H1 (cell line): ENCODE results near the gene DNAJC22. TPM values are rescaled to one million over a fixed set of nuclear protein-coding genes. Genes with fewer than 3 reads are reported as not detected.

ENCODE experiments used
- CTCF ChIA-PET: fragments of 300-600 bp; sonication (Branson Sonifier 250); formaldehyde crosslinking; loops from one replicate; lab custom pipeline; 2021; ENCODE audit not compliant: partially characterized antibody; lab: Charles Lee
- POLR2A ChIA-PET: fragments of 300-600 bp; sonication (Branson Sonifier 250); formaldehyde crosslinking; loops from one replicate; lab custom pipeline; 2021; ENCODE audit warnings: inconsistent platforms; ENCODE audit not compliant: partially characterized antibody; lab: Charles Lee
- DNase-seq, 2 experiments: peaks; one replicate each; pipeline versions ENCODE4 v3.0.0 to v3.0.0-alpha.2; 2010 to 2022; ENCODE audit warnings: low spot score in 2 of 2, low read depth in 1 of 2, mixed read lengths in 1 of 2
- FAIRE-seq: peaks from 2 replicates; lab custom pipeline; 2011; peaks lifted over from hg19 to GRCh38; lab: Jason Lieb, UNC
- H2AFZ ChIP-seq: 2 replicates; pipeline ENCODE4 v1.8.1; 2012; ENCODE audit warnings: low read length, inconsistent platforms
- H2AK5ac ChIP-seq: 2 replicates; pipeline ENCODE4 v1.6.1; 2013; ENCODE audit warnings: low read depth, low read length
- H2BK120ac ChIP-seq: replicated peaks from 2 replicates; pipeline ENCODE3; 2013; ENCODE audit warnings: low read depth, low read length, inconsistent platforms
- H2BK12ac ChIP-seq: 2 replicates; pipeline ENCODE4 v1.6.1; 2013; ENCODE audit warnings: low read depth, low read length
- H2BK15ac ChIP-seq: 2 replicates; pipeline ENCODE4 v1.6.1; 2013; ENCODE audit warnings: low read length
- H2BK20ac ChIP-seq: 2 replicates; pipeline ENCODE4 v1.6.1; 2013; ENCODE audit warnings: low read length
- H2BK5ac ChIP-seq: 2 replicates; pipeline ENCODE4 v1.6.1; 2013; ENCODE audit warnings: low read depth, low read length
- H3K14ac ChIP-seq: 2 replicates; pipeline ENCODE4 v1.6.1; 2013; ENCODE audit warnings: inconsistent platforms; ENCODE audit not compliant: insufficient read length
- H3K18ac ChIP-seq: 2 replicates; pipeline ENCODE4 v1.6.1; 2013; ENCODE audit warnings: low read length; ENCODE audit errors: extremely low read depth
- H3K23ac ChIP-seq: 2 replicates; pipeline ENCODE4 v1.6.1; 2013; ENCODE audit warnings: inconsistent platforms; ENCODE audit not compliant: insufficient read length
- H3K23me2 ChIP-seq: 2 replicates; pipeline ENCODE4 v1.6.1; 2013; ENCODE audit warnings: low read depth, low read length
- H3K27ac ChIP-seq: 2 replicates; pipeline ENCODE4 v1.6.1; 2011; ENCODE audit warnings: low read depth, low read length, inconsistent platforms
- H3K27me3 ChIP-seq, 4 experiments: replicated peaks in 1 of 4; 1 replicate in 1 of 4; 2 replicates in 3 of 4; pipeline versions ENCODE4 v1.6.1 to v1.8.1; 2011 to 2013; ENCODE audit warnings: low read length in 3 of 4, mild to moderate bottlenecking in 3 of 4, inconsistent platforms in 2 of 4, mixed read lengths in 2 of 4, moderate library complexity in 1 of 4; ENCODE audit not compliant: control insufficient read depth in 3 of 4, insufficient read depth in 3 of 4; ENCODE audit errors: extremely low read depth in 1 of 4
- H3K36me3 ChIP-seq, 4 experiments: 2 replicates each; pipeline versions ENCODE4 v1.6.1 to v1.8.1; 2011 to 2013; ENCODE audit warnings: mild to moderate bottlenecking in 4 of 4, low read length in 3 of 4, moderate library complexity in 2 of 4, control low read depth in 1 of 4, inconsistent platforms in 1 of 4; ENCODE audit not compliant: insufficient read depth in 4 of 4, control insufficient read depth in 2 of 4
- H3K4ac ChIP-seq: replicated peaks from 2 replicates; pipeline ENCODE3; 2013; ENCODE audit warnings: low read length, low read depth, mixed read lengths, inconsistent platforms; ENCODE audit not compliant: insufficient read length
- H3K4me1 ChIP-seq, 4 experiments: replicated peaks in 1 of 4; 1 replicate in 1 of 4; 2 replicates in 3 of 4; pipeline versions ENCODE4 v1.6.1 to v1.8.1; 2011 to 2013; ENCODE audit warnings: low read length in 3 of 4, inconsistent platforms in 2 of 4, mixed read lengths in 1 of 4; ENCODE audit not compliant: insufficient read depth in 4 of 4, control insufficient read depth in 3 of 4
- H3K4me2 ChIP-seq, 2 experiments: 2 replicates each; pipeline versions ENCODE4 v1.6.1 to v1.8.1; 2011 to 2013; ENCODE audit warnings: low read depth in 2 of 2, low read length in 2 of 2, control low read depth in 1 of 2, inconsistent platforms in 1 of 2, mild to moderate bottlenecking in 1 of 2; ENCODE audit not compliant: insufficient read depth in 1 of 2
- H3K4me3 ChIP-seq, 4 experiments: fragments of 200-600, 300-600 bp in 1 of 4; sonication (generic), shearing (Covaris generic), sonication (Bioruptor Twin) in 1 of 4; 2 replicates each; pipeline versions ENCODE4 v1.5.1 to v1.8.1; 2011 to 2016; ENCODE audit warnings: low read length in 4 of 4, low read depth in 3 of 4, control low read depth in 2 of 4, inconsistent platforms in 2 of 4, mild to moderate bottlenecking in 2 of 4, mixed read lengths in 1 of 4, moderate library complexity in 1 of 4; ENCODE audit not compliant: insufficient read depth in 2 of 4; ENCODE audit errors: extremely low read depth in 1 of 4
- H3K56ac ChIP-seq: replicated peaks from 2 replicates; pipeline ENCODE3; 2013; ENCODE audit warnings: low read depth, mild to moderate bottlenecking, mixed read lengths, low read length, inconsistent platforms; ENCODE audit not compliant: insufficient read length
- H3K79me1 ChIP-seq: 2 replicates; pipeline ENCODE4 v1.6.1; 2013; ENCODE audit warnings: low read depth, low read length, control low read depth
- H3K79me2 ChIP-seq, 2 experiments: 2 replicates each; pipeline versions ENCODE4 v1.6.1 to v1.8.1; 2012 to 2013; ENCODE audit warnings: low read length in 2 of 2, mild to moderate bottlenecking in 2 of 2, inconsistent platforms in 1 of 2; ENCODE audit not compliant: insufficient read depth in 2 of 2, control insufficient read depth in 1 of 2
- H3K9ac ChIP-seq, 4 experiments: replicated peaks in 1 of 4; 1 replicate in 1 of 4; 2 replicates in 3 of 4; pipeline versions ENCODE4 v1.6.1 to v1.8.1; 2011 to 2013; ENCODE audit warnings: low read depth in 3 of 4, low read length in 3 of 4, control low read depth in 2 of 4, mild to moderate bottlenecking in 2 of 4, moderate library complexity in 2 of 4, inconsistent platforms in 1 of 4; ENCODE audit errors: extremely low read depth in 1 of 4
- H3K9me3 ChIP-seq, 2 experiments: 2 replicates each; pipeline versions ENCODE4 v1.6.1 to v1.8.1; 2012 to 2013; ENCODE audit warnings: mild to moderate bottlenecking in 2 of 2, moderate library complexity in 2 of 2, control low read depth in 1 of 2, inconsistent platforms in 1 of 2, low read depth in 1 of 2, low read length in 1 of 2, mixed read lengths in 1 of 2; ENCODE audit not compliant: insufficient read depth in 2 of 2
- H4K20me1 ChIP-seq, 2 experiments: replicated peaks in 1 of 2; 2 replicates each; pipeline versions ENCODE3 to v1.8.1; 2011 to 2013; ENCODE audit warnings: inconsistent platforms in 2 of 2, low read length in 2 of 2, mild to moderate bottlenecking in 1 of 2; ENCODE audit not compliant: insufficient read depth in 2 of 2, control insufficient read depth in 1 of 2
- H4K5ac ChIP-seq: 2 replicates; pipeline ENCODE4 v1.6.1; 2013; ENCODE audit warnings: low read length, low read depth, mixed read lengths, inconsistent platforms; ENCODE audit not compliant: insufficient read length
- H4K8ac ChIP-seq: 2 replicates; pipeline ENCODE4 v1.8.0; 2013; ENCODE audit warnings: mild to moderate bottlenecking, moderate library complexity, low read length, inconsistent platforms; ENCODE audit not compliant: insufficient read depth; ENCODE audit errors: extremely low read depth
- H4K91ac ChIP-seq: replicated peaks from 2 replicates; pipeline ENCODE3; 2013; ENCODE audit warnings: low read length, mixed read lengths, inconsistent platforms; ENCODE audit not compliant: insufficient read length
- CBX8 ChIP-seq: fragments of 300-800, 300-1000 bp; sonication (generic); IDR thresholded peaks from 2 replicates; pipeline ENCODE4 v1.7.1; 2016; ENCODE audit warnings: low read depth, low read length, borderline replicate concordance
- CTCF ChIP-seq, 3 experiments: IDR thresholded peaks; 1 replicate in 2 of 3; 2 replicates in 1 of 3; pipeline versions ENCODE4 v1.5.1 to v1.6.1; 2011; ENCODE audit warnings: low read length in 3 of 3, mild to moderate bottlenecking in 3 of 3, inconsistent platforms in 2 of 3, low read depth in 1 of 3, moderate library complexity in 1 of 3; ENCODE audit not compliant: insufficient read depth in 1 of 3; ENCODE audit errors: control extremely low read depth in 1 of 3
- HDAC2 ChIP-seq, 2 experiments: fragments of 300-600 bp in 1 of 2; sonication (generic) in 1 of 2; IDR thresholded peaks; 2 replicates each; pipeline ENCODE4 v1.6.1; 2011 to 2012; ENCODE audit warnings: low read depth in 2 of 2, low read length in 2 of 2, mild to moderate bottlenecking in 2 of 2, moderate library complexity in 2 of 2, borderline replicate concordance in 1 of 2, inconsistent platforms in 1 of 2
- JUN ChIP-seq: IDR thresholded peaks from 2 replicates; pipeline ENCODE4 v1.6.1; 2011; ENCODE audit warnings: low read depth, mild to moderate bottlenecking, improper control_type of control experiment, low read length
- KDM1A ChIP-seq: fragments of 200-600, 300-600 bp; sonication (generic); IDR thresholded peaks from 2 replicates; pipeline ENCODE4 v1.7.1; 2016; ENCODE audit warnings: mild to moderate bottlenecking, low read length, borderline replicate concordance
- MAX ChIP-seq: IDR thresholded peaks from 2 replicates; pipeline ENCODE4 v1.6.1; 2012; ENCODE audit warnings: inconsistent platforms
- TAF7 ChIP-seq: optimal IDR thresholded peaks from 2 replicates; pipeline ENCODE3; 2011; ENCODE audit warnings: low read depth, mild to moderate bottlenecking, inconsistent platforms, low read length, moderate library complexity, borderline replicate concordance
- WGBS, 2 experiments: shearing (Covaris generic) in 1 of 2; methylation state at CpG; one replicate each; pipeline versions ENCODE4 v1.1.6 to v1.1.7; 2013 to 2015; ENCODE audit warnings: low lambda C conversion rate in 2 of 2, mixed read lengths in 2 of 2, inconsistent platforms in 1 of 2, low coverage in 1 of 2, missing lambda C conversion rate in 1 of 2; ENCODE audit not compliant: insufficient replicate concordance in 2 of 2, insufficient coverage in 1 of 2, insufficient read length in 1 of 2; ENCODE audit errors: extremely low coverage in 1 of 2, missing lambda C conversion rate in 1 of 2; 5-methylcytosine and 5-hydroxymethylcytosine counted together
- polyA plus RNA-seq, 7 experiments: library from polyadenylated mRNA; depleted of rRNA in 3 of 7; stranded (reverse) in 5 of 7; unstranded in 2 of 7; fragments of >200 nt in 5 of 7; fragments of 200-250 nt in 2 of 7; gene quantifications; 1 replicate in 5 of 7; 2 replicates in 1 of 7; 4 replicates in 1 of 7; pipeline versions ENCODE4 v1.2.1 to v1.2.3, GENCODE V29; 2011 to 2013; ENCODE audit warnings: missing spikeins in 2 of 7, mixed read lengths in 2 of 7
- total RNA-seq: library from RNA; stranded (reverse); fragmentation: NEBNext Ultra II Directional; extraction: Animal tissue kit (Norgen Biotek cat#: 25700); gene quantifications from 2 replicates; pipeline ENCODE4 v1.2.1, GENCODE V29; 2021

Gene DNAJC22
- total and polyA plus RNA-seq, 2 of the 8 experiments (the other 6 are each of a cell fraction or from before 2014, with no cell fraction given): 0.20 to 0.39 TPM

GRCh38 chr12:49388682-49389386, 42.1 kb downstream of the DNAJC22 start:
- DNase-seq: peak; percentile 58 to 90
- 18% methylated on average over 18 of the region's 18 CpGs; no CpG with 5 or more reads in 1 of the 2 experiments for WGBS, 2 experiments
- Histone ChIP-seq H3K27ac (no peak overlapping the region), H3K4me2 (peak overlapping the region; percentile 45 to 73; a peak in 3 of 4 replicates), H2BK12ac (no peak overlapping the region), H2BK120ac (no peak overlapping the region), H3K4ac (no peak overlapping the region), H2AFZ (no peak overlapping the region), H2AK5ac (no peak overlapping the region), H2BK15ac (no peak overlapping the region), H4K20me1 (peaks cover 0 to 3% of the 10 kb centered on the region in 2 experiments), H3K23ac (no peak overlapping the region), H3K36me3 (no peaks in the 10 kb centered on the region), H4K8ac (no peak overlapping the region), H3K9me3 (no peaks in the 10 kb centered on the region), H4K5ac (no peak overlapping the region), H3K9ac (no peak overlapping the region), H2BK20ac (no peak overlapping the region), H4K91ac (no peak overlapping the region), H3K23me2 (peaks cover 2% of the 10 kb centered on the region; the same call in 1 of the 2 replicates), H3K4me1 (peaks cover 0 to 4% (median 2%) of the 10 kb centered on the region in 4 experiments; a peak in 3 of 7 replicates), H3K79me2 (peaks cover 0 to 4% of the 10 kb centered on the region in 2 experiments; a peak in 2 of 4 replicates), H3K27me3 (peaks cover 0 to 2% (median 0%) of the 10 kb centered on the region in 4 experiments; a peak in 1 of 7 replicates), H3K4me3 (peak overlapping the region in 1 of 4 experiments; percentile 32; a peak in 1 of 8 replicates), H3K56ac (no peak overlapping the region), H3K14ac (no peak overlapping the region), H2BK5ac (no peak overlapping the region), H3K18ac (no peak overlapping the region), H3K79me1 (no peaks in the 10 kb centered on the region; the same call in none of the 2 replicates)
- CTCF ChIA-PET: interaction anchor here (0.6 to 2.6 kb wide), 22 partner anchors 8 to 165 kb away, joined by 3 to 15 read pairs (median 4); partner anchors contain the start of gene SPATS2
- FAIRE-seq: no peak
- POLR2A ChIA-PET: interaction anchor here (0.7 to 1.8 kb wide), 6 partner anchors 9 to 94 kb away, joined by 3 to 8 read pairs (median 3); partner anchors contain the start of genes PRPH and SPATS2
- TF ChIP-seq HDAC2 (IDR thresholded peaks at IDR 0.05; ENCODE audit: borderline replicate concordance in 1 of 2, low read depth in 2 of 2, low read length in 2 of 2) (0 out of 4 replicates have a peak, but pooled peaks of 1 of the 2 experiments have one; percentile 44), TAF7 (peak; percentile 18), MAX (0 out of 2 replicates have a peak, but pooled peaks have one; percentile 29), KDM1A (peak; percentile 77), JUN (no peak), CBX8 (no peak), CTCF (IDR thresholded peaks at IDR 0.05; ENCODE audit: control extremely low read depth in 1 of 3, insufficient read depth in 1 of 3, low read depth in 1 of 3, low read length in 3 of 3) (peak; percentile 87 to 91 (median 87))
